Fibroblast of skin of left quadriceps (primary cell): ENCODE data around the gene LZTFL1.
A peak's percentile ranks its signal among the peaks of the same experiment; 100 is the strongest.
"Not testable (repeated sequence)": the region's sequence is repeated elsewhere in the genome, so short reads cannot be mapped to it uniquely, and the experiment has no call there.

Experiments
- DNase-seq, 2 experiments: peaks; one replicate each; pipeline ENCODE4 v3.0.0-alpha.2; 2013; ENCODE audit warnings: low read depth in 2 of 2

LZTFL1 gene

GRCh38 chr3:45865563-45865962, 23.6 kb upstream of the LZTFL1 start:
- DNase-seq, result no peak

GRCh38 chr3:45864760-45865519, 23.0 kb upstream of the LZTFL1 start:
- no peak for DNase-seq

GRCh38 chr3:45861043-45861719, 19.3 kb upstream of the LZTFL1 start:
- DNase-seq, result no peak

- no peak for DNase-seq
Measured at GRCh38 chr3:45860481-45860880, 18.6 kb upstream of the LZTFL1 start.

GRCh38 chr3:45858809-45859543, 17.1 kb upstream of the LZTFL1 start:
- no peak for DNase-seq

- DNase-seq, result not testable (repeated sequence)
Measured at GRCh38 chr3:45857024-45857423, 15.1 kb upstream of the LZTFL1 start.

GRCh38 chr3:45856323-45856722, 14.4 kb upstream of the LZTFL1 start:
- not testable (repeated sequence) for DNase-seq

- DNase-seq, result no peak
Measured at GRCh38 chr3:45852828-45853227, 10.9 kb upstream of the LZTFL1 start.

- DNase-seq, result no peak
Measured at GRCh38 chr3:45848392-45848791, 6.5 kb upstream of the LZTFL1 start.

- DNase-seq, result no peak
Measured at GRCh38 chr3:45844616-45845015, 2.7 kb upstream of the LZTFL1 start.

- no peak for DNase-seq
Measured at GRCh38 chr3:45842851-45843625, 1.1 kb upstream of the LZTFL1 start.

GRCh38 chr3:45841420-45841756, 531 bp downstream of the LZTFL1 start:
- DNase-seq, result no peak

GRCh38 chr3:45838466-45838865, 3.5 kb downstream of the LZTFL1 start:
- no peak for DNase-seq

GRCh38 chr3:45832699-45833098, 9.2 kb downstream of the LZTFL1 start:
- no peak for DNase-seq

- DNase-seq, result no peak
Measured at GRCh38 chr3:45830121-45830520, 11.8 kb downstream of the LZTFL1 start.

- DNase-seq, result no peak
Measured at GRCh38 chr3:45826908-45827307, 15.0 kb downstream of the LZTFL1 start.

GRCh38 chr3:45826321-45826720, 15.6 kb downstream of the LZTFL1 start:
- no peak for DNase-seq

GRCh38 chr3:45821127-45821526, 20.8 kb downstream of the LZTFL1 start:
- no peak for DNase-seq

- DNase-seq, result no peak
Measured at GRCh38 chr3:45819543-45819942, 22.4 kb downstream of the LZTFL1 start.

GRCh38 chr3:45817831-45818522, 23.9 kb downstream of the LZTFL1 start:
- peak; percentile 82 to 83 for DNase-seq

- DNase-seq, result no peak
Measured at GRCh38 chr3:45816544-45816943, 25.4 kb downstream of the LZTFL1 start.
